GM12878 (cell line): ENCODE measurements around the gene DMP1. TPM values are rescaled to one million over a fixed set of nuclear protein-coding genes. Genes with fewer than 3 reads are reported as not detected.

ENCODE experiments used
- polyA plus RNA-seq, 11 experiments: library from polyadenylated mRNA; depleted of rRNA in 4 of 11; unstranded in 6 of 11; stranded (reverse) in 5 of 11; fragments of >200 nt; fragmentation: Nextera tagmentation in 4 of 11; fragmentation: Illumina TruSeq in 1 of 11; extraction: Ambion mirVana in 4 of 11; extraction: Trizol in 1 of 11; gene quantifications; 1 replicate in 1 of 11; 2 replicates in 10 of 11; pipeline versions ENCODE4 v1.2.1 to v1.2.3, GENCODE V29; 2011 to 2016; ENCODE audit warnings: inconsistent platforms in 2 of 11, missing spikeins in 2 of 11, low read depth in 1 of 11
- total RNA-seq, 4 experiments: library from RNA; depleted of rRNA in 3 of 4; stranded (reverse); fragments of >200 nt in 3 of 4; fragmentation: Illumina TruSeq in 1 of 4; extraction: Trizol in 1 of 4; gene quantifications; 2 replicates each; pipeline versions ENCODE4 v1.2.1 to v1.2.3, GENCODE V29; 2013 to 2021

The DMP1 gene
- total and polyA plus RNA-seq, 10 of the 15 experiments (the other 5 are each of a cell fraction or from before 2014, with no cell fraction given) = not detected

Other genes starting within 250 kb of the DMP1 start
- 7.2 and 9.0 TPM in 2 replicates for gene NUDT9, start 227.7 kb upstream of the DMP1 start, total RNA-seq (2014; rRNA removed)
- 13.6 and 14.5 TPM in 2 replicates for gene NUDT9, start 227.7 kb upstream of the DMP1 start, total RNA-seq (2014; rRNA removed; fragmentation: Illumina TruSeq; extraction: Trizol)
- 9.8 and 10.7 TPM in 2 replicates for gene NUDT9, start 227.7 kb upstream of the DMP1 start, total RNA-seq (2021)
- gene NUDT9, start 227.7 kb upstream of the DMP1 start, polyA plus RNA-seq (2011; rRNA removed) = 18.0 and 20.6 TPM in 2 replicates
- 16.2 and 22.8 TPM in 2 replicates for gene NUDT9, start 227.7 kb upstream of the DMP1 start, polyA plus RNA-seq (2014; fragmentation: Illumina TruSeq; extraction: Trizol)
- 10 to 100 TPM in 1 of 2 experiments, 1 to 10 TPM in 1; 8.4 to 15.6 TPM for gene NUDT9, start 227.7 kb upstream of the DMP1 start, polyA plus RNA-seq (2014; fragmentation: Nextera tagmentation; extraction: Ambion mirVana)
- gene NUDT9, start 227.7 kb upstream of the DMP1 start, polyA plus RNA-seq (2014; rRNA removed) = 13.3 and 13.6 TPM in 2 replicates
- 10 to 100 TPM; 25.7 to 28.3 TPM for gene NUDT9, start 227.7 kb upstream of the DMP1 start, polyA plus RNA-seq (2016; fragmentation: Nextera tagmentation; extraction: Ambion mirVana)
- gene SPARCL1, start 120.9 kb upstream of the DMP1 start, total RNA-seq (2014; rRNA removed) = not detected in 2 replicates
- gene SPARCL1, start 120.9 kb upstream of the DMP1 start, total RNA-seq (2014; rRNA removed; fragmentation: Illumina TruSeq; extraction: Trizol) = not detected in 2 replicates
- gene SPARCL1, start 120.9 kb upstream of the DMP1 start, total RNA-seq (2021) = 0.74 and 1.1 TPM in 2 replicates
- 0.07 and 0.10 TPM in 2 replicates for gene SPARCL1, start 120.9 kb upstream of the DMP1 start, polyA plus RNA-seq (2011; rRNA removed)
- gene SPARCL1, start 120.9 kb upstream of the DMP1 start, polyA plus RNA-seq (2014; fragmentation: Illumina TruSeq; extraction: Trizol) = not detected in 2 replicates
- not detected for gene SPARCL1, start 120.9 kb upstream of the DMP1 start, polyA plus RNA-seq (2014; fragmentation: Nextera tagmentation; extraction: Ambion mirVana)
- not detected in 2 replicates for gene SPARCL1, start 120.9 kb upstream of the DMP1 start, polyA plus RNA-seq (2014; rRNA removed)
- gene SPARCL1, start 120.9 kb upstream of the DMP1 start, polyA plus RNA-seq (2016; fragmentation: Nextera tagmentation; extraction: Ambion mirVana) = not detected
- not detected in 2 replicates for gene DSPP, start 41.8 kb upstream of the DMP1 start, total RNA-seq (2014; rRNA removed)
- gene DSPP, start 41.8 kb upstream of the DMP1 start, total RNA-seq (2014; rRNA removed; fragmentation: Illumina TruSeq; extraction: Trizol) = not detected in 2 replicates
- not detected in 2 replicates for gene DSPP, start 41.8 kb upstream of the DMP1 start, total RNA-seq (2021)
- gene DSPP, start 41.8 kb upstream of the DMP1 start, polyA plus RNA-seq (2011; rRNA removed) = not detected in 2 replicates
- not detected in 2 replicates for gene DSPP, start 41.8 kb upstream of the DMP1 start, polyA plus RNA-seq (2014; fragmentation: Illumina TruSeq; extraction: Trizol)
- not detected for gene DSPP, start 41.8 kb upstream of the DMP1 start, polyA plus RNA-seq (2014; fragmentation: Nextera tagmentation; extraction: Ambion mirVana)
- not detected in 2 replicates for gene DSPP, start 41.8 kb upstream of the DMP1 start, polyA plus RNA-seq (2014; rRNA removed)
- gene DSPP, start 41.8 kb upstream of the DMP1 start, polyA plus RNA-seq (2016; fragmentation: Nextera tagmentation; extraction: Ambion mirVana) = not detected
- not detected in 2 replicates for gene IBSP, start 149.3 kb downstream of the DMP1 start, total RNA-seq (2014; rRNA removed)
- not detected in 2 replicates for gene IBSP, start 149.3 kb downstream of the DMP1 start, total RNA-seq (2014; rRNA removed; fragmentation: Illumina TruSeq; extraction: Trizol)
- not detected in 2 replicates for gene IBSP, start 149.3 kb downstream of the DMP1 start, total RNA-seq (2021)
- not detected in 2 replicates for gene IBSP, start 149.3 kb downstream of the DMP1 start, polyA plus RNA-seq (2011; rRNA removed)
- gene IBSP, start 149.3 kb downstream of the DMP1 start, polyA plus RNA-seq (2014; fragmentation: Illumina TruSeq; extraction: Trizol) = not detected in 2 replicates
- not detected for gene IBSP, start 149.3 kb downstream of the DMP1 start, polyA plus RNA-seq (2014; fragmentation: Nextera tagmentation; extraction: Ambion mirVana)
- gene IBSP, start 149.3 kb downstream of the DMP1 start, polyA plus RNA-seq (2014; rRNA removed) = not detected in 2 replicates
- not detected for gene IBSP, start 149.3 kb downstream of the DMP1 start, polyA plus RNA-seq (2016; fragmentation: Nextera tagmentation; extraction: Ambion mirVana)
- gene MEPE, start 182.7 kb downstream of the DMP1 start, total RNA-seq (2014; rRNA removed) = not detected in 2 replicates
- not detected in 2 replicates for gene MEPE, start 182.7 kb downstream of the DMP1 start, total RNA-seq (2014; rRNA removed; fragmentation: Illumina TruSeq; extraction: Trizol)
- not detected in 2 replicates for gene MEPE, start 182.7 kb downstream of the DMP1 start, total RNA-seq (2021)
- not detected in 2 replicates for gene MEPE, start 182.7 kb downstream of the DMP1 start, polyA plus RNA-seq (2011; rRNA removed)
- gene MEPE, start 182.7 kb downstream of the DMP1 start, polyA plus RNA-seq (2014; fragmentation: Illumina TruSeq; extraction: Trizol) = not detected in 2 replicates
- not detected for gene MEPE, start 182.7 kb downstream of the DMP1 start, polyA plus RNA-seq (2014; fragmentation: Nextera tagmentation; extraction: Ambion mirVana)
- gene MEPE, start 182.7 kb downstream of the DMP1 start, polyA plus RNA-seq (2014; rRNA removed) = not detected in 2 replicates
- gene MEPE, start 182.7 kb downstream of the DMP1 start, polyA plus RNA-seq (2016; fragmentation: Nextera tagmentation; extraction: Ambion mirVana) = not detected